Vagina (tissue), 2 donors: ENCODE results near the gene CEP63.

ENCODE experiments used
- POLR2A ChIP-seq, 2 donors: fragments of 450-650 bp; IDR thresholded peaks; one replicate each; pipeline ENCODE4 v1.6.1; 2017; ENCODE audit warnings: antibody characterized with exemption in 2 of 2, mild to moderate bottlenecking in 2 of 2, moderate library complexity in 2 of 2
- POLR2AphosphoS5 ChIP-seq, 2 donors: sonication (generic); formaldehyde crosslinking; IDR thresholded peaks; one replicate each; pipeline ENCODE4 v1.9.0; 2017; ENCODE audit warnings: antibody characterized with exemption in 2 of 2, mild to moderate bottlenecking in 2 of 2, low read depth in 1 of 2; ENCODE audit not compliant: insufficient read depth in 1 of 2
- TF ChIP-seq, protein P1 (sequence below), 3 experiments: fragments of 450-650 bp in 2 of 3; fragments of 200-600 bp in 1 of 3; sonication (generic) in 1 of 3; IDR thresholded peaks; one replicate each; pipeline ENCODE4 v1.5.1; 2017 to 2019; ENCODE audit warnings: antibody characterized with exemption in 3 of 3, mild to moderate bottlenecking in 2 of 3, moderate library complexity in 2 of 3

GRCh38 chr3:134441821-134442220, 44.0 kb upstream of the CEP63 start:
- TF ChIP-seq, protein P1, sequence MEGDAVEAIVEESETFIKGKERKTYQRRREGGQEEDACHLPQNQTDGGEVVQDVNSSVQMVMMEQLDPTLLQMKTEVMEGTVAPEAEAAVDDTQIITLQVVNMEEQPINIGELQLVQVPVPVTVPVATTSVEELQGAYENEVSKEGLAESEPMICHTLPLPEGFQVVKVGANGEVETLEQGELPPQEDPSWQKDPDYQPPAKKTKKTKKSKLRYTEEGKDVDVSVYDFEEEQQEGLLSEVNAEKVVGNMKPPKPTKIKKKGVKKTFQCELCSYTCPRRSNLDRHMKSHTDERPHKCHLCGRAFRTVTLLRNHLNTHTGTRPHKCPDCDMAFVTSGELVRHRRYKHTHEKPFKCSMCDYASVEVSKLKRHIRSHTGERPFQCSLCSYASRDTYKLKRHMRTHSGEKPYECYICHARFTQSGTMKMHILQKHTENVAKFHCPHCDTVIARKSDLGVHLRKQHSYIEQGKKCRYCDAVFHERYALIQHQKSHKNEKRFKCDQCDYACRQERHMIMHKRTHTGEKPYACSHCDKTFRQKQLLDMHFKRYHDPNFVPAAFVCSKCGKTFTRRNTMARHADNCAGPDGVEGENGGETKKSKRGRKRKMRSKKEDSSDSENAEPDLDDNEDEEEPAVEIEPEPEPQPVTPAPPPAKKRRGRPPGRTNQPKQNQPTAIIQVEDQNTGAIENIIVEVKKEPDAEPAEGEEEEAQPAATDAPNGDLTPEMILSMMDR (IDR thresholded peaks at IDR 0.05) = no peak
- TF ChIP-seq POLR2A (IDR thresholded peaks at IDR 0.05) = no peak
- no peak for TF ChIP-seq POLR2AphosphoS5 (IDR thresholded peaks at IDR 0.05; ENCODE audit: insufficient read depth in 1 of 2, low read depth in 1 of 2)
